AG04450 (cell line): ENCODE measurements around the gene DAPK2. TPM values are rescaled to one million over a fixed set of nuclear protein-coding genes. Genes with fewer than 3 reads are reported as not detected.

Source experiments
- CTCF ChIA-PET: fragments of 300-600, 350-600 bp; formaldehyde crosslinking; extraction: SDS; loops from one replicate; lab custom pipeline; 2022; ENCODE audit warnings: antibody characterized with exemption, inconsistent platforms; lab: Charles Lee
- POLR2A ChIA-PET: fragments of 350-600 bp; formaldehyde crosslinking; extraction: SDS; loops from one replicate; lab custom pipeline; 2021; ENCODE audit warnings: antibody characterized with exemption, inconsistent platforms; lab: Yijun Ruan, JAX
- DNase-seq: peaks from one replicate; pipeline ENCODE4 v3.0.0-alpha.2; 2011; ENCODE audit warnings: low read depth, low spot score
- H3K27ac ChIP-seq: one replicate; pipeline ENCODE4 v1.5.1; 2012; ENCODE audit warnings: low read depth, low read length, control low read depth
- H3K27me3 ChIP-seq: one replicate; pipeline ENCODE4 v1.6.0; 2012; ENCODE audit warnings: low read length; ENCODE audit not compliant: control insufficient read depth, insufficient read depth
- H3K4me3 ChIP-seq: 2 replicates; pipeline ENCODE4 v1.5.1; 2011; ENCODE audit warnings: mild to moderate bottlenecking, low read depth, low read length, control low read depth
- H3K9me3 ChIP-seq: 2 replicates; pipeline ENCODE4 v1.5.1; 2012; ENCODE audit warnings: low read length; ENCODE audit not compliant: control insufficient read depth, insufficient read depth
- CTCF ChIP-seq: IDR thresholded peaks from 2 replicates; pipeline ENCODE4 v1.5.1; 2011; ENCODE audit warnings: low read depth, low read length, control low read depth, inconsistent platforms
- polyA plus RNA-seq: library from polyadenylated mRNA; depleted of rRNA; stranded (reverse); fragments of >200 nt; gene quantifications from 2 replicates; pipeline ENCODE4 v1.2.3, GENCODE V29; 2011

DAPK2 gene
- polyA plus RNA-seq, 1 experiment, result 0.42 TPM

- Histone ChIP-seq H3K4me3 (no peak overlapping the region), H3K9me3 (no peaks in the 10 kb centered on the region), H3K27me3 (peaks cover 5% of the 10 kb centered on the region), H3K27ac (no peak overlapping the region)
- TF ChIP-seq CTCF, result no peak
- ChIA-PET POLR2A (interaction anchor here (0.7 kb wide), 1 partner anchor 37 kb away, joined by 5 read pairs; no protein-coding TSS in a partner anchor), CTCF (interaction anchor here (4.5 kb wide), 1 partner anchor 12 kb away, joined by 30 read pairs; no protein-coding TSS in a partner anchor)
- no peak for DNase-seq
These were observed 112.8 kb downstream of the DAPK2 start for GRCh38 chr15:63933522-63933921.

- no peak for DNase-seq
- H3K27ac ChIP-seq, result no peak overlapping the region
- no peak overlapping the region for H3K4me3 ChIP-seq
- H3K9me3 ChIP-seq, result no peaks in the 10 kb centered on the region
- CTCF ChIA-PET, result interaction anchor here (4.5 kb wide), 1 partner anchor 14 kb away, joined by 30 read pairs; no protein-coding TSS in a partner anchor
- POLR2A ChIA-PET, result no interaction called here
- TF ChIP-seq CTCF, result no peak
- H3K27me3 ChIP-seq, result peaks cover 17% of the 10 kb centered on the region
These were observed 114.7 kb downstream of the DAPK2 start for GRCh38 chr15:63931556-63931955.

GRCh38 chr15:63930034-63930433 is 116.3 kb downstream of the DAPK2 start:
- Histone ChIP-seq H3K27ac (no peak overlapping the region), H3K4me3 (no peak overlapping the region), H3K9me3 (no peaks in the 10 kb centered on the region), H3K27me3 (peaks cover 17% of the 10 kb centered on the region)
- DNase-seq, result no peak
- POLR2A ChIA-PET, result no interaction called here
- CTCF ChIA-PET, result interaction anchor here (1.0 kb wide), 1 partner anchor 117 kb away, joined by 3 read pairs; no protein-coding TSS in a partner anchor
- TF ChIP-seq CTCF, result no peak

GRCh38 chr15:63928185-63928842 is 118.0 kb downstream of the DAPK2 start:
- no peak for DNase-seq
- Histone ChIP-seq H3K27ac (no peak overlapping the region), H3K4me3 (no peak overlapping the region), H3K9me3 (no peaks in the 10 kb centered on the region), H3K27me3 (peaks cover 17% of the 10 kb centered on the region)
- ChIA-PET CTCF (interaction anchor here (1.6 kb wide), 1 partner anchor 17 kb away, joined by 6 read pairs; no protein-coding TSS in a partner anchor), POLR2A (no interaction called here)
- no peak for TF ChIP-seq CTCF
